Hair follicular keratinocyte (primary cell): ENCODE data around the gene ZFX. TPM values are rescaled to one million over a fixed set of nuclear protein-coding genes. Genes with fewer than 3 reads are reported as not detected.

Source experiments
- total RNA-seq: library from RNA; depleted of rRNA; stranded (reverse); fragments of >200 nt; gene quantifications from 2 replicates; pipeline ENCODE4 v1.2.3, GENCODE V29; 2015

Gene ZFX
- total RNA-seq = 11.2 and 14.8 TPM in 2 replicates

GRCh38 chrX:24149351-24150050 is at the start of gene ZFX:
TSS of gene ZFX (plus strand) at chrX:24149729. CDS start at chrX:24172743, 23,014 bp downstream.

Other genes with a start within 250 kb of the ZFX start
- 14.3 and 36.0 TPM in 2 replicates for gene APOO, start 241.8 kb upstream of the ZFX start, total RNA-seq
- gene CXorf58, start 241.7 kb upstream of the ZFX start, total RNA-seq = 0.23 TPM in 1 of 2 replicates, not detected in the other
- 2.4 and 2.9 TPM in 2 replicates for gene KLHL15, start 122.5 kb upstream of the ZFX start, total RNA-seq
- 168 and 169 TPM in 2 replicates for gene EIF2S3, start 94.8 kb upstream of the ZFX start, total RNA-seq
- gene SUPT20HL2, start 164.3 kb downstream of the ZFX start, total RNA-seq = not detected in 2 replicates
- not detected in 2 replicates for gene SUPT20HL1, start 210.9 kb downstream of the ZFX start, total RNA-seq